Measurements from ENCODE around the gene PRORP. TPM values are rescaled to one million over a fixed set of nuclear protein-coding genes. Genes with fewer than 3 reads are reported as not detected.

Gene PRORP
- total and polyA plus RNA-seq, 2 of the 13 experiments (the other 11 are each of a cell fraction or from before 2014, with no cell fraction given): 48.9 to 88.7 TPM

GRCh38 chr14:35088514-35088913, 33.8 kb upstream of the PRORP start:
- intact Hi-C loops (cut with micrococcal nuclease; ENCODE audit: unreplicated experiment) (no loop called here), in situ Hi-C loops (cut with HindIII; ENCODE audit: extremely low pct_ligation_motif_present, low pct_unique_long_range_greater_than_20kb) (no loop called here)
- FAIRE-seq (no peak), ATAC-seq (no peak), DNase-seq (ENCODE audit: low spot score) (no peak)
- Histone ChIP-seq H3K27ac (ENCODE audit: extremely low read length, insufficient read depth, low read length) (no peak overlapping the region), H3K79me2 (ENCODE audit: insufficient read depth, low read length) (no peaks in the 10 kb centered on the region), H3K4me1 (ENCODE audit: insufficient read depth, low read length) (no peaks in the 10 kb centered on the region), H3K9me3 (ENCODE audit: low read length) (no peaks in the 10 kb centered on the region), H3K4me2 (ENCODE audit: low read depth, low read length) (no peak overlapping the region), H3K27me3 (ENCODE audit: control insufficient read depth in 1 of 2, insufficient read depth in 2 of 2, low read length in 2 of 2) (no peaks in the 10 kb centered on the region), H3K4me3 (replicated peaks in 1 of 3; ENCODE audit: insufficient read depth in 1 of 3, low read depth in 2 of 3, low read length in 3 of 3) (no peak overlapping the region), H3K9ac (ENCODE audit: insufficient read depth, low read depth, low read length) (no peak overlapping the region), H3K36me3 (replicated peaks in 1 of 2; ENCODE audit: control insufficient read depth in 1 of 2, insufficient read depth in 2 of 2, low read length in 2 of 2) (peaks cover 7 to 48% of the 10 kb centered on the region in 2 experiments), H4K20me1 (ENCODE audit: insufficient read depth, low read length) (no peaks in the 10 kb centered on the region), H2AFZ (ENCODE audit: low read length) (no peak overlapping the region)
- ChIA-PET POLR2A (no interaction called here), CTCF (ENCODE audit: low intra/inter-chr PET ratio, low total read pairs) (no interaction called here)
- 97% methylated on average over 2 of the region's 2 CpGs for WGBS (ENCODE audit: low lambda C conversion rate)
- BruUV-seq (replicated peaks): no TSS peak
- TF ChIP-seq ZNF230 (CRISPR knock-in tag; IDR thresholded peaks at IDR 0.05) (no peak), ADNP (CRISPR knock-in tag; IDR thresholded peaks at IDR 0.05) (no peak), ATF4 (CRISPR knock-in tag; IDR thresholded peaks at IDR 0.05) (no peak), NFIB (CRISPR knock-in tag; IDR thresholded peaks at IDR 0.05; ENCODE audit: borderline replicate concordance) (no peak), ZC3H4 (CRISPR knock-in tag; IDR thresholded peaks at IDR 0.05; ENCODE audit: borderline replicate concordance) (no peak), ZNF281 (CRISPR knock-in tag; IDR thresholded peaks at IDR 0.05; ENCODE audit: borderline replicate concordance) (no peak), TAF15 (IDR thresholded peaks at IDR 0.05; ENCODE audit: low read depth, low read length, poor library complexity, severe bottlenecking) (no peak), E2F5 (CRISPR knock-in tag; conservative IDR thresholded peaks at IDR 0.05) (no peak), ZNF605 (CRISPR knock-in tag; IDR thresholded peaks at IDR 0.05) (no peak)

All from HepG2 (cell line).